Prostate gland (tissue), 2 donors: ENCODE measurements around the gene GRID2.

Source experiments
- CTCF ChIP-seq, 4 experiments: fragments of 200-600 bp in 2 of 4; fragments of 450-650 bp in 2 of 4; sonication (generic) in 2 of 4; IDR thresholded peaks; 1 replicate in 3 of 4; 2 replicates in 1 of 4; pipeline ENCODE4 v1.5.1; 2016 to 2019; ENCODE audit warnings: antibody characterized with exemption in 4 of 4, mild to moderate bottlenecking in 2 of 4, moderate library complexity in 2 of 4
- POLR2A ChIP-seq: fragments of 450-650 bp; IDR thresholded peaks from one replicate; pipeline ENCODE4 v1.6.1; 2016; ENCODE audit warnings: antibody characterized with exemption, mild to moderate bottlenecking
- POLR2AphosphoS5 ChIP-seq: sonication (generic); formaldehyde crosslinking; IDR thresholded peaks from one replicate; pipeline ENCODE4 v1.6.1; 2017; ENCODE audit warnings: antibody characterized with exemption

- TF ChIP-seq CTCF (IDR thresholded peaks at IDR 0.05) = no peak
- no peak for TF ChIP-seq POLR2AphosphoS5
- no peak for TF ChIP-seq POLR2A
These were observed 55.7 kb downstream of the GRID2 start for GRCh38 chr4:92359491-92359890.
